NCI-H128 (cell line): ENCODE data around the gene FAM131B.

Source experiments
- DNase-seq: peaks from one replicate; lab custom pipeline; 2025; ENCODE audit not compliant: unreplicated experiment; lab: John Stamatoyannopoulos, UW

Gene FAM131B

DNA sequence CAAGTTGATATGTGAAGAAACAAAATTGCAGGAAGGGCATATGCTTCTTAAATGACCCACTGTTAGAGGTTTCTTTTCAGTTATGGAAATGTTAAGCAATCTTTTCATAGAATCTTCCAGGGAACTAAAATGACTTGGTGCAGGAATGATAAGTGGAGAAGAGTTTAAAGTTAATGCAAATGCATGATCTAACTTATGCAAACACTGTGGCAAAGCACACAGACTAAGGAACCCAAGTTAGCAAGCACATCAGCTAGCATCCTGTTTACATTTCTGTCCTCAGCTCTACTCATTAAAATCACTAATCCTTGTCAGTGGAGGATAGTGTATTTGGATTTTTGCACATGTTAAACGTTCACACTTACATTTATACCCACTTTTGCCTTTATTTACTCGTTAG is 37.3 kb downstream of the FAM131B start:
- DNase-seq = no peak

DNA sequence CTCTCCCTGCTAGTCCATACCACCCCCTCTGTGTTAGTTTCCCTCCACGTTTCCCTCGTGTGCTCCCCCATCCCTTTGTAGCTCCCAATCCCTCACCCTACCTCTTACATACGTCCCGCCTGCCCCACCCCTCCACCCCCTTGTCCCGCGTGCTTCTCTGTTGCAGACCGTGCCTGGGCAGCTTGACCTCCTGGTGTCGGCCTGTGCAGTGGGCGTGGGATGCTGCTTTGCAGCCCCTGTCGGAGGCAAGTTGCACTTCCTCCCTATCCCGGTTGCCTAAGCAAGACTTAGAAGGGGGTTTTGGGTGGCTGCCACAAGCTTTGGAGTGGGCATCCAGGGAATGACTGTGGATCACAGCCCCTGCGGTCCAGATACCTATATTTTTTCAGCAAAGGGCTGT is 38.9 kb downstream of the FAM131B start:
- DNase-seq = no peak

DNA sequence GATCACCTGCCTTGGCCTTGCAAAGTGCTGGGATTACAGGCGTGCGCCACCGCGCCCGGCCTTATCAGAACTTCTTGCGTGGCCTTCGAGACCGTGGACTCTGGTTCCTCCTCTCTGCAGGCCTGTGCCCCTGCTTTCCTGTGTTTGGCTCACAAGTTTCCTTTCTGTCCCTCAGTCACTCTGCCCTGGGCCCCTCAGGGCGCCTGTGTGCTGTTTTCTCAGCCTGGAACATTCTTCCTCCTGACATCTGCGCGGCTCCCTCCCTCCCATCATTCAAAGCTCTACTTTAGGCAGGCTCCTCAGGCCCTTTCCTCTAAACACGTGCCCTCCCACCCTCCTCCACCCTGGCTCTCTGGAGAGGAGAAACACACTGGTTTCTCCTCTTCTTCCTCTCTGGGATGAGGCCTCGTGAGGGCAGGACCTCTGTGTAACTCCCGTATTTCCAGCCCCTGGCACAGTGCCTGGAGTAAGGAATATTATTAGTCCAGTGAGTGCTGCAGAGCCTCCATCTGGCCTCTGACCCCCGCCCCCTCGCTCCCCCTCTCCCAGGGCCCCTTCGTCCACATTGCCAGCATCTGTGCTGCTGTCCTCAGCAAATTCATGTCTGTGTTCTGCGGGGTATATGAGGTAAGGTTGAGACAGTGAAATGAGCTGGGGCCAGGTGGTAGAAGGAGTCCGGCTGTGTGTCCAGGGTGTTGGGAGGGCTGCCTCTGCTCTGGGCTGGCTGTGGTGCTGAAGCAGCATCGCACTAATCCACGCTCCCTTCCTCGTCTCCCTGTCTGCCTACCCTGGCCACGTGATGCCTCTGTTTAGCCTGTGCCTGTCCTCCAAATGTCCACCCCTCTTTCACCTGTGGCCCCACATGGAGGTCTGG is 39.5 kb downstream of the FAM131B start:
- DNase-seq = no peak

DNA sequence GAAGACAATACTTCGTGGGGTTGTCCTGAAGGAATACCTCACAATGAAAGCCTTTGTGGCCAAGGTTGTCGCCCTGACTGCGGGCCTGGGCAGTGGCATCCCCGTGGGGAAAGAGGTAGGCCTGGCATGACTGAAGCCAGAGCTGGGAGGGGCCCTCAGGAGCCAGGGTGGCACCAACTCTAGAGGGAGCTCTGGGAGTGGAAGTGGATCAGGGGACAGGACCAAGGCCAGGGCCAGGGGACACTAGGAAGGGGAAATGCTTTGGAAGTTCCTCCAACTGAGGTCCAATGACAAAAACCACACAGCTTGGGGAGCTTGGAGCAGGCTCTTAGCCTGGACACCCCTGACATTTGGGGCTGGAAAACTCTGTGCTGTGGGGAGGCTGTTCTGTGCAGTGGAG is 40.8 kb downstream of the FAM131B start:
- no peak for DNase-seq

DNA sequence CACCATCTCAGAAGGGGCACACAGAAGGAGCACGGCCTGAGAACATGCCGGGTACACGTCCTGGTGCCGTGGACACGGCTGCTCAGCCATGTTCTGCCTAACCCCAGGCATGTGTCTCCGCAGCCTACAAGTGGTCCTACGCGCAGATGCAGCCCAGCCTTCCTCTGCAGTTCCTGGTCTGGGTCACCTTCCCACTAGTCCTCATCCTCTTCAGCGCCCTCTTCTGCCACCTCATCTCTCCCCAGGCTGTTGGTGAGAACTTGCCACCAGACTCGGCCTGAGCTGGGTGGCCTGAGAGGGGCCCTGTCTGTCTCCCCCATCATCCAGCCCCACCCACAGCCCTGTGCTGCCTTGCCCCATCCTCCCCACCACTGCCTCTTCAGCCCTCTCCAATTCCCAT is 41.3 kb downstream of the FAM131B start:
- no peak for DNase-seq

DNA sequence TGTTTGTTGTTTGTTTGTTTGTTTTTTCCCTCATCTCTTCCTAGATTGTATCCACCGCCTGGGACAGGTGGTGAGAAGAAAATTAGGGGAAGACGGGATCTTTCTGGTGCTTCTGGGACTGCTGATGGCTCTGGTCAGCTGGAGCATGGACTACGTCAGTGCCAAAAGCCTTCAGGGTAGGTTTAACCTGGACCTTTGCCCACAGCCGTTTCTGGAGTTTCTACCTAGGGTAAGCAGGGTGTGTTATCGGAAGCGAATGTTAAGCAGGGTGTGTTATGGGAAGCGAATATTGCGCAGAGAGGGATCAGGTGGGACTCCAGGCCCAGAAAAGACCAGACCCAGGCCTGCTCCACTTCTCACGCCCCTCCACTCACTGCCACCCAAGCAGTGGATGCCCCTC is 41.9 kb downstream of the FAM131B start:
- no peak for DNase-seq

DNA sequence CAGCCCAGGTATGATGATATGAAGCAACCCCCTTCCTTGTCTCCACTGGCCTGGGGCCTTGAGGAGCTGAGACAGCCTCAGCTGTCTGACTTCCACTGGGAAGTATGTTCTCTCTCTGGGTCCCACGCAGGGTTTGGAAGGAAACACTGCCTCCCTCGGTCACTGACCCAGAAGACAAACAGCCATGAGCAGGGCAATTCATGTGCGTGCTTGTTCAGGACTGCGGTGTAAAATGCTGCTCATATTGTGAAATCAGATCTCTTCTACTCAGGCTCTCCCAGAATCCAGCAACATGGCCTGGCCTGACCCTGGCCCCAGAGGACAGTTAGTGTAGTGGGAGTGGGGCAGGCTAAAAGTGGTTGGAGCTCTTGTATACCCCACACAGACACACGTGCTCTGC is 43.9 kb downstream of the FAM131B start:
- no peak for DNase-seq

DNA sequence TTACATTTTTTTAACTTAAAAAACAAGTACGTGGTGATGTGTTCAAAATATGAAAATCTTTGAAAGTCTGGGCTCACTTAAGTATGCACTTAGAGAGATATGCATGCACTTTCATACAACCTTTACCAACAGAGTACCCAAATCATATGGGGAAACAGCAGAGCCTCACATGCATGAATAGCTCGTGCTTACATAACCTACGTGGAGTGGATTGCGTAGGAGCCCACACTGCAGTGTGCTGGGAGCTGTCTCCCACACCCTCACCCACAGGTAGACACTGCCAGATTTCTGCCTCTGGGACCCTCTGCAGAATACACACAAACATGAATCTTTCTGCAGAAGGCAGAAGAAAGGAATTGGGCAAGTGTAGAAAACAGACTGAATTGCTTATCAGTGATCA is 46.0 kb downstream of the FAM131B start:
- no peak for DNase-seq

DNA sequence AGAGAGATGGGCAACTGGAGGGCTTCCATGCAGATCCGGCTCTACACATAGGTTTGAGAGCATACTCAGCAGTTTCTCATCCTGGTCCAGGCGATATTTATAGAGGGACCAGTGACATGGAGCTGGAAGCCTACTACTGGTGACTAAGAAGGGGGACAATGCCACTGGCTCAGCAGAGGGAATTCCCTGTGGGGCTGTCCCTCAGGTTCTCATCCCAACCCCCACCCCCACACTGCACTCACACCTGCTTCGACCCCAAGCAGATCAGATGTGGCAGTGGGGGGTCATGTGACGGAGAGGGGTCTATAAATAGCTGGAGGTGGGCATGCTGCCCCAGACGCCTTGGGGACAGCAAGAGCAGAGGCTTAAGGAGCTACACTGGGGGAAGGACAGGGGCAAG is 46.7 kb downstream of the FAM131B start, which contains the start of gene CLCN1:
TSS of gene CLCN1 (plus strand) at position 336 of the 400 bp plus-strand sequence. CDS start 102 bp downstream, outside the sequence.
- no peak for DNase-seq

DNA sequence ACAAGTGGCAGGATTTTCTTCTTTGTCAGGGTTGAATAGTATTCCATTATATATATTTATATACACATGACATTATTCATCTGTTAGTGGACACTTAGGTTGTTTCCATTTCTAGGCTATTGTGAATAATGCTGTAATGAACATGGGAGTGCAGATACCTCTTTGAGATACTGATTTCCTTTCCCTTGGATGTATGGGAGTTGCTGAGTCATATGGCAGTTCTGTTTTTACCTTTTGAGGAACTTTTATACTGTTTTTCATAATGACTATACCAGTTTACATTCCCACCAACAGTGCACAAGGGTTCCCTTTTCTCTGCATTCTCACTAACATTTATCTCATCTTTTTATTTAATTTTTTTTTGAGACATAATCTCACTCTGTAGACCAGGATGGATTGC is 48.4 kb downstream of the FAM131B start:
- no peak for DNase-seq

DNA sequence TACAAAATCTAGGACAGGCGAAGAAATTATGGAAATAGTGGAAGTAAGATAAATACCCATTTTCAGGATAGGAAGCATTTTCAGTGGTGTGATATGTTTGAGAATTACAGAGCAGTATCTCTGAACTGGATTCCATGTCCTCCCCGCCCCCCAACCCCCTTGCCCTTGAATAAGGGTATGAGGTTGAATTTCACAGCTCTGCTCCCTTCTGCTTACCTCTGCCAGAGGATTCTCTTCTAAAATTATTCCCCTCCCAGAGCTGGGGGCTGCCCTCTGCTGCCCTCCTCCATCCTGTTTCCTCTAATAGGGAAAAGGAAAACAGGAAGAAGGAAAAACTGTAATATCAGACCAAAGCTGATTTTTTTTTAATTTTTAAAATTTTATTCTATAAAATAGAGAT is 53.9 kb downstream of the FAM131B start:
- DNase-seq = no peak

DNA sequence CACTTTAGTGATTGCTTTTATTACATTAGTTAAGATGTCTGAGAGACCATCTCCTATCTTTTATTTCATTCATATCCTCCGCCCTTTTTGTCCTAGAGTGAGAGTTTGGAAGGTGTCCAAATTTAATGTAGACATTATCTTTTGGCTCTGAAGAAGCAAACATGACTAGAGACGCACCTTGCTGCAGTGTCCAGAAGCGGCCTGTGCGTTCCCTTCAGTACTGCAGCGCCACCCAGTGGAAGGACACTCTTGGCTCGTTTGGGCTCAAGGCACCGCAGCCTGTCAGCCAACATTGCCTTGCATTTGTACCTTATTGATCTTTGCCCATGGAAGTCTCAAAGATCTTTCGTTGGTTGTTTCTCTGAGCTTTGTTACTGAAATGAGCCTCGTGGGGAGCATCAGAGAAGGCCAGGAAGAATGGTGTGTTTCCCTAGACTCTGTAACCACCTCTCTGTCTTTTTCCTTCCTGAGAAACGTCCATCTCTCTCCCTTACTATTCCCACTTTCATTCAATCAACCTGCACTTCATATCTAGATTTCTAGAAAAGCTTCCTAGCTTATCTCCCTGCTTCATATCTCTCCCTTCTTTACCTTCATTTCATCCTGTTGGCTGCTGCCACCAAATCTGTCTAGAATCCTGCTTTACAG is 57.0 kb downstream of the FAM131B start:
- no peak for DNase-seq

DNA sequence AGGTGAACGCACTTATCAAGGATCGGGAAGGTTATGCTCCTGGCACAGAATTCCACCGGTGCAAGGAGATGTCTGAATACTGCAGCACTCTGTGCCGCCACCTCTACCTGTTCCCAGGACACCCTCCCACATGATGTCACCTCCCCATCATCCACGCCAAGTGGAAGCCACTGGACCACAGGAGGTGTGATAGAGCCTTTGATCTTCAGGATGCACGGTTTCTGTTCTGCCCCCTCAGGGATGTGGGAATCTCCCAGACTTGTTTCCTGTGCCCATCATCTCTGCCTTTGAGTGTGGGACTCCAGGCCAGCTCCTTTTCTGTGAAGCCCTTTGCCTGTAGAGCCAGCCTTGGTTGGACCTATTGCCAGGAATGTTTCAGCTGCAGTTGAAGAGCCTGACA is 57.6 kb downstream of the FAM131B start:
- DNase-seq = no peak

DNA sequence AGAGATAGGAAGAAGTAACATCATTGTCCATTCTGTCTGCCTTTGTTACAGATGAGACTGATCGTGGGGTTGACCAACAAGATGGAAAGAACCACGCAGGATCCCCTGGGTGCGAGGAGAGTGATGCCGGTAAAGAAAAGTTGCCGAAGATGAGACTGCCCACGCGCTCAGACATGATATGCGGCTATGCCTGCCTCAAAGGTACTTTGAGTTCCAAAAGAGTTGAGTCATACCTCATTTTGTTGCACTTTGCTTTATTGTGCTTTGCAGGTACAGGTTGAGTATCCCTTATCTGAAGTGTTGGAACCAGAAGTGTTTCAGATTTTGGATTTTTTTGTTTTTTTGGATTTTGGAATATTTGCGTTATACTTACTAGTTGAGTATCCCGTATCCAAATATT is 58.8 kb downstream of the FAM131B start:
- DNase-seq = no peak
